Esophagus muscularis mucosa (tissue), 4 donors: ENCODE data around the gene TBCB. TPM values are rescaled to one million over a fixed set of nuclear protein-coding genes. Genes with fewer than 3 reads are reported as not detected.
A peak's percentile ranks its signal among the peaks of the same experiment; 100 is the strongest.

Source experiments
- DNase-seq: peaks from one replicate; pipeline ENCODE4 v3.0.0-alpha.2; 2017; ENCODE audit errors: extremely low spot score
- H3K27ac ChIP-seq, 4 donors: fragments of 200-600 bp; sonication (generic); replicated peaks in 1 of 4; 1 replicate in 3 of 4; 2 replicates in 1 of 4; pipeline ENCODE4 v1.5.1; 2016 to 2019; ENCODE audit warnings: mild to moderate bottlenecking in 1 of 4
- H3K27me3 ChIP-seq, 4 donors: fragments of 200-600 bp; sonication (generic); one replicate each; pipeline versions ENCODE4 v1.5.1 to v1.6.0; 2016 to 2019
- H3K36me3 ChIP-seq, 4 donors: fragments of 200-600 bp; sonication (generic); one replicate each; pipeline ENCODE4 v1.5.1; 2016 to 2019
- H3K4me1 ChIP-seq, 4 donors: fragments of 200-600 bp; sonication (generic); one replicate each; pipeline ENCODE4 v1.5.1; 2016 to 2019
- H3K4me3 ChIP-seq, 4 donors: fragments of 200-600 bp; sonication (generic); 1 replicate in 2 of 4; 2 replicates in 2 of 4; pipeline ENCODE4 v1.5.1; 2016 to 2019; ENCODE audit warnings: mild to moderate bottlenecking in 4 of 4, moderate library complexity in 1 of 4
- H3K9me3 ChIP-seq, 4 donors: fragments of 200-600 bp; sonication (generic); 1 replicate in 3 of 4; 2 replicates in 1 of 4; pipeline ENCODE4 v1.5.1; 2016 to 2019
- CTCF ChIP-seq, 3 experiments: fragments of 200-600 bp in 2 of 3; fragments of 450-650 bp in 1 of 3; sonication (generic) in 2 of 3; IDR thresholded peaks; one replicate each; pipeline ENCODE4 v1.5.1; 2017 to 2019; ENCODE audit warnings: antibody characterized with exemption in 3 of 3, mild to moderate bottlenecking in 2 of 3, moderate library complexity in 1 of 3
- EP300 ChIP-seq: sonication (generic); formaldehyde crosslinking; IDR thresholded peaks from one replicate; pipeline ENCODE4 v1.6.1; 2017; ENCODE audit warnings: antibody characterized with exemption
- POLR2A ChIP-seq: fragments of 450-650 bp; IDR thresholded peaks from one replicate; pipeline ENCODE4 v1.6.1; 2017; ENCODE audit warnings: antibody characterized with exemption, moderate library complexity, mild to moderate bottlenecking, low read depth
- POLR2AphosphoS5 ChIP-seq, 2 donors: sonication (generic); formaldehyde crosslinking; IDR thresholded peaks; one replicate each; pipeline ENCODE4 v1.6.1; 2017; ENCODE audit warnings: antibody characterized with exemption in 2 of 2
- WGBS: methylation state at CpG from one replicate; pipeline ENCODE4 v1.1.5; 2018; 5-methylcytosine and 5-hydroxymethylcytosine counted together
- intact Hi-C: fragments of 100-400 bp; cut with DNase I; formaldehyde crosslinking; loops from one replicate; pipeline ENCODE4 v1.15.1; 2023
- total RNA-seq, 4 donors: library from RNA; depleted of rRNA; stranded (reverse); fragments of >200 nt; gene quantifications; one replicate each; pipeline versions ENCODE4 v1.1.0 to v1.2.1, GENCODE V29; 2016

TBCB gene
- total RNA-seq, 4 donors from 2014 or later: 164 to 230 (median 192) TPM

GRCh38 chr19:36140304-36141038, 25.2 kb downstream of the TBCB start:
- Histone ChIP-seq H3K4me1 (peaks cover 23 to 51% (median 43%) of the 10 kb centered on the region in 4 donors), H3K36me3 (peaks cover 14 to 38% (median 35%) of the 10 kb centered on the region in 4 donors), H3K9me3 (no peaks in the 10 kb centered on the region), H3K27ac (peak overlapping the region; percentile 92 to 100 (median 96)), H3K27me3 (no peaks in the 10 kb centered on the region), H3K4me3 (peak overlapping the region; percentile 74 to 97 (median 76))
- 0% methylated on average over 16 of the region's 31 CpGs for WGBS
- TF ChIP-seq EP300: no peak
- no peak for TF ChIP-seq POLR2A
- no peak for TF ChIP-seq CTCF (IDR thresholded peaks at IDR 0.05)
- TF ChIP-seq POLR2AphosphoS5 (IDR thresholded peaks at IDR 0.05): no peak
- intact Hi-C loops: no loop called here
- DNase-seq: no peak

- TF ChIP-seq CTCF (IDR thresholded peaks at IDR 0.05) (no peak), POLR2AphosphoS5 (IDR thresholded peaks at IDR 0.05) (peak; percentile 89 to 90)
- Histone ChIP-seq H3K9me3 (no peaks in the 10 kb centered on the region), H3K4me3 (peak overlapping the region; percentile 74 to 97 (median 76)), H3K27me3 (no peaks in the 10 kb centered on the region), H3K4me1 (peaks cover 21 to 47% (median 38%) of the 10 kb centered on the region in 4 donors), H3K27ac (peak overlapping the region; percentile 92 to 100 (median 96)), H3K36me3 (peaks cover 22 to 46% (median 43%) of the 10 kb centered on the region in 4 donors)
- WGBS: 37% methylated on average over 21 of the region's 42 CpGs
- intact Hi-C loops: no loop called here
- DNase-seq: peak; percentile 96
Observed at GRCh38 chr19:36141039-36141927, 26.0 kb downstream of the TBCB start.

- Histone ChIP-seq H3K36me3 (peaks cover 29 to 54% (median 50%) of the 10 kb centered on the region in 4 donors), H3K27ac (peak overlapping the region; percentile 92 to 100 (median 96)), H3K4me3 (no peak overlapping the region), H3K9me3 (no peaks in the 10 kb centered on the region), H3K4me1 (peaks cover 14 to 39% (median 31%) of the 10 kb centered on the region in 4 donors), H3K27me3 (no peaks in the 10 kb centered on the region)
- TF ChIP-seq CTCF (IDR thresholded peaks at IDR 0.05): no peak
- 91% methylated on average over 14 of the region's 14 CpGs for WGBS
- DNase-seq: no peak
- intact Hi-C loops: no loop called here
Observed at GRCh38 chr19:36142046-36142445, 26.8 kb downstream of the TBCB start.

- 74% methylated on average over 8 of the region's 9 CpGs for WGBS
- DNase-seq: no peak
- H3K27ac ChIP-seq: peak overlapping the region in 2 of 4 donors; percentile 92 to 96
- intact Hi-C loops: no loop called here
- no peak for TF ChIP-seq POLR2A
- TF ChIP-seq CTCF (IDR thresholded peaks at IDR 0.05): no peak
- TF ChIP-seq POLR2AphosphoS5 (IDR thresholded peaks at IDR 0.05): no peak
- no peak for TF ChIP-seq EP300
- peaks cover 14 to 34% (median 26%) of the 10 kb centered on the region in 4 donors for H3K4me1 ChIP-seq
- no peaks in the 10 kb centered on the region for H3K9me3 ChIP-seq
- H3K27me3 ChIP-seq: no peaks in the 10 kb centered on the region
- no peak overlapping the region for H3K4me3 ChIP-seq
- peaks cover 33 to 58% (median 55%) of the 10 kb centered on the region in 4 donors for H3K36me3 ChIP-seq
Observed at GRCh38 chr19:36142496-36142895, 27.2 kb downstream of the TBCB start.
